HepG2 (cell line): ENCODE measurements around the gene PDGFA. TPM values are rescaled to one million over a fixed set of nuclear protein-coding genes. Genes with fewer than 3 reads are reported as not detected.

Source experiments
- AFF4 ChIP-seq: sonication (generic); formaldehyde crosslinking; IDR thresholded peaks from 2 replicates; pipeline ENCODE4 v1.4.0; 2020; ENCODE audit warnings: missing genetic modification reagents
- DBP ChIP-seq: sonication (generic); formaldehyde crosslinking; IDR thresholded peaks from 2 replicates; pipeline ENCODE4 v1.4.0; 2020; ENCODE audit warnings: missing genetic modification reagents; ENCODE audit errors: not compliant biosample characterization
- KAT8 ChIP-seq: IDR thresholded peaks from 2 replicates; pipeline ENCODE4 v1.6.1; 2016; ENCODE audit warnings: missing genetic modification reagents, missing compliant biosample characterization
- KDM4B ChIP-seq: sonication (generic); formaldehyde crosslinking; IDR thresholded peaks from 2 replicates; pipeline ENCODE4 v1.4.0; 2020; ENCODE audit warnings: missing genetic modification reagents
- MAZ ChIP-seq, 2 experiments: sonication (generic) in 1 of 2; formaldehyde crosslinking in 1 of 2; IDR thresholded peaks; 2 replicates each; pipeline versions ENCODE4 v1.5.0 to v1.6.1; 2012 to 2020; ENCODE audit warnings: low read depth in 2 of 2, mild to moderate bottlenecking in 2 of 2, borderline replicate concordance in 1 of 2, improper control_type of control experiment in 1 of 2, low read length in 1 of 2, missing genetic modification reagents in 1 of 2, moderate library complexity in 1 of 2
- PRDM15 ChIP-seq: sonication (generic); formaldehyde crosslinking; IDR thresholded peaks from 2 replicates; pipeline ENCODE4 v1.4.0; 2020; ENCODE audit warnings: missing genetic modification reagents
- PREB ChIP-seq: sonication (generic); formaldehyde crosslinking; IDR thresholded peaks from 2 replicates; pipeline ENCODE4 v1.4.0; 2020; ENCODE audit warnings: missing genetic modification reagents
- TSC22D2 ChIP-seq: sonication (generic); formaldehyde crosslinking; IDR thresholded peaks from 2 replicates; pipeline ENCODE4 v1.5.1; 2020; ENCODE audit warnings: missing genetic modification reagents, mild to moderate bottlenecking, borderline replicate concordance
- ZNF580 ChIP-seq: IDR thresholded peaks from 2 replicates; pipeline ENCODE4 v1.6.1; 2016; ENCODE audit warnings: low read depth, borderline replicate concordance
- ZNF747 ChIP-seq: sonication (generic); formaldehyde crosslinking; IDR thresholded peaks from 2 replicates; pipeline ENCODE4 v1.8.1; 2023; ENCODE audit warnings: missing genetic modification reagents, mild to moderate bottlenecking, borderline replicate concordance
- ZNF781 ChIP-seq: sonication (generic); formaldehyde crosslinking; IDR thresholded peaks from 2 replicates; pipeline ENCODE4 v1.5.1; 2020; ENCODE audit warnings: borderline replicate concordance, mild to moderate bottlenecking, missing genetic modification reagents; ENCODE audit errors: not compliant biosample characterization
- ZUFSP ChIP-seq: sonication (generic); formaldehyde crosslinking; IDR thresholded peaks from 2 replicates; pipeline ENCODE4 v1.9.0; 2021; ENCODE audit warnings: missing genetic modification reagents, mild to moderate bottlenecking, borderline replicate concordance
- polyA plus RNA-seq, 8 experiments: library from polyadenylated mRNA; depleted of rRNA in 3 of 8; stranded (reverse) in 7 of 8; unstranded in 1 of 8; fragments of >200 nt; fragmentation: Illumina TruSeq in 4 of 8; extraction: Trizol in 4 of 8; gene quantifications; 2 replicates each; pipeline versions ENCODE4 v1.2.1 to v1.2.3, GENCODE V29; 2011 to 2016; ENCODE audit warnings: low read depth in 4 of 8, missing spikeins in 1 of 8, mixed read lengths in 1 of 8; ENCODE audit not compliant: insufficient read depth in 1 of 8
- total RNA-seq, 5 experiments: library from RNA; depleted of rRNA; stranded (reverse); fragments of >200 nt; fragmentation: Illumina TruSeq; extraction: Trizol; gene quantifications; 2 replicates each; pipeline ENCODE4 v1.2.3, GENCODE V29; 2016; ENCODE audit warnings: low read depth in 1 of 5

Gene PDGFA
- total and polyA plus RNA-seq, 2 of the 13 experiments (the other 11 are each of a cell fraction or from before 2014, with no cell fraction given), result 1.5 to 3.4 TPM

- TF ChIP-seq AFF4 (CRISPR knock-in tag), result no peak
- no peak for TF ChIP-seq KAT8
- TF ChIP-seq KDM4B (CRISPR knock-in tag), result no peak
- no peak for TF ChIP-seq MAZ (IDR thresholded peaks at IDR 0.05; ENCODE audit: borderline replicate concordance, low read depth, low read length)
- TF ChIP-seq MAZ (CRISPR knock-in tag; IDR thresholded peaks at IDR 0.05; ENCODE audit: low read depth), result 0 out of 2 replicates have a peak, but pooled peaks have one; percentile 36
- TF ChIP-seq ZNF781 (CRISPR knock-in tag), result no peak
- TF ChIP-seq DBP (CRISPR knock-in tag), result no peak
- TF ChIP-seq ZNF580 (CRISPR knock-in tag), result no peak
- TF ChIP-seq ZUFSP (CRISPR knock-in tag), result no peak
- TF ChIP-seq ZNF747 (CRISPR knock-in tag), result no peak
- TF ChIP-seq PRDM15 (CRISPR knock-in tag), result no peak
- no peak for TF ChIP-seq TSC22D2 (CRISPR knock-in tag)
- no peak for TF ChIP-seq PREB (CRISPR knock-in tag)
These were observed 64.3 kb downstream of the PDGFA start (continued) for GRCh38 chr7:455110-455928.
